HCT116 (cell line): ENCODE results near the gene CDC42BPA.

ENCODE experiments used
- CEBPB ChIP-seq: IDR thresholded peaks from 2 replicates; pipeline ENCODE4 v1.6.1; 2012; ENCODE audit warnings: low read depth
- EZH2phosphoT487 ChIP-seq: fragments of 200-600 bp; IDR thresholded peaks from 2 replicates; pipeline ENCODE4 v1.6.1; 2018; ENCODE audit warnings: antibody characterized with exemption, borderline replicate concordance
- FOSL1 ChIP-seq: IDR thresholded peaks from 2 replicates; pipeline ENCODE4 v1.6.1; 2012; ENCODE audit warnings: low read depth
- ZNF274 ChIP-seq: fragments of 200-500 bp; sonication (Bioruptor generic); IDR thresholded peaks from 2 replicates; pipeline ENCODE4 v1.6.1; 2014; ENCODE audit warnings: mild to moderate bottlenecking, low read depth, low read length, inconsistent platforms
- TF ChIP-seq, protein P1 (sequence below): IDR thresholded peaks from 2 replicates; pipeline ENCODE4 v1.6.1; 2012; ENCODE audit warnings: low read depth
- TF ChIP-seq, protein P2 (sequence below), 3 experiments: fragments of 200-600 bp in 1 of 3; sonication (generic) in 1 of 3; IDR thresholded peaks in 2 of 3; conservative IDR thresholded peaks in 1 of 3; 2 replicates each; pipeline ENCODE4 v1.5.1; 2012 to 2017; ENCODE audit warnings: low read depth in 2 of 3, low read length in 2 of 3, antibody characterized with exemption in 1 of 3, borderline replicate concordance in 1 of 3, control low read depth in 1 of 3, mild to moderate bottlenecking in 1 of 3, mixed read lengths in 1 of 3, mixed run types in 1 of 3, moderate library complexity in 1 of 3; ENCODE audit not compliant: insufficient read depth in 1 of 3

GRCh38 chr1:227311389-227312001, 6.8 kb downstream of the CDC42BPA start:
- TF ChIP-seq, protein P1, sequence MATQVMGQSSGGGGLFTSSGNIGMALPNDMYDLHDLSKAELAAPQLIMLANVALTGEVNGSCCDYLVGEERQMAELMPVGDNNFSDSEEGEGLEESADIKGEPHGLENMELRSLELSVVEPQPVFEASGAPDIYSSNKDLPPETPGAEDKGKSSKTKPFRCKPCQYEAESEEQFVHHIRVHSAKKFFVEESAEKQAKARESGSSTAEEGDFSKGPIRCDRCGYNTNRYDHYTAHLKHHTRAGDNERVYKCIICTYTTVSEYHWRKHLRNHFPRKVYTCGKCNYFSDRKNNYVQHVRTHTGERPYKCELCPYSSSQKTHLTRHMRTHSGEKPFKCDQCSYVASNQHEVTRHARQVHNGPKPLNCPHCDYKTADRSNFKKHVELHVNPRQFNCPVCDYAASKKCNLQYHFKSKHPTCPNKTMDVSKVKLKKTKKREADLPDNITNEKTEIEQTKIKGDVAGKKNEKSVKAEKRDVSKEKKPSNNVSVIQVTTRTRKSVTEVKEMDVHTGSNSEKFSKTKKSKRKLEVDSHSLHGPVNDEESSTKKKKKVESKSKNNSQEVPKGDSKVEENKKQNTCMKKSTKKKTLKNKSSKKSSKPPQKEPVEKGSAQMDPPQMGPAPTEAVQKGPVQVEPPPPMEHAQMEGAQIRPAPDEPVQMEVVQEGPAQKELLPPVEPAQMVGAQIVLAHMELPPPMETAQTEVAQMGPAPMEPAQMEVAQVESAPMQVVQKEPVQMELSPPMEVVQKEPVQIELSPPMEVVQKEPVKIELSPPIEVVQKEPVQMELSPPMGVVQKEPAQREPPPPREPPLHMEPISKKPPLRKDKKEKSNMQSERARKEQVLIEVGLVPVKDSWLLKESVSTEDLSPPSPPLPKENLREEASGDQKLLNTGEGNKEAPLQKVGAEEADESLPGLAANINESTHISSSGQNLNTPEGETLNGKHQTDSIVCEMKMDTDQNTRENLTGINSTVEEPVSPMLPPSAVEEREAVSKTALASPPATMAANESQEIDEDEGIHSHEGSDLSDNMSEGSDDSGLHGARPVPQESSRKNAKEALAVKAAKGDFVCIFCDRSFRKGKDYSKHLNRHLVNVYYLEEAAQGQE, result no peak
- TF ChIP-seq CEBPB (no peak), EZH2phosphoT487 (no peak), ZNF274 (no peak), FOSL1 (no peak)
- TF ChIP-seq, protein P2, sequence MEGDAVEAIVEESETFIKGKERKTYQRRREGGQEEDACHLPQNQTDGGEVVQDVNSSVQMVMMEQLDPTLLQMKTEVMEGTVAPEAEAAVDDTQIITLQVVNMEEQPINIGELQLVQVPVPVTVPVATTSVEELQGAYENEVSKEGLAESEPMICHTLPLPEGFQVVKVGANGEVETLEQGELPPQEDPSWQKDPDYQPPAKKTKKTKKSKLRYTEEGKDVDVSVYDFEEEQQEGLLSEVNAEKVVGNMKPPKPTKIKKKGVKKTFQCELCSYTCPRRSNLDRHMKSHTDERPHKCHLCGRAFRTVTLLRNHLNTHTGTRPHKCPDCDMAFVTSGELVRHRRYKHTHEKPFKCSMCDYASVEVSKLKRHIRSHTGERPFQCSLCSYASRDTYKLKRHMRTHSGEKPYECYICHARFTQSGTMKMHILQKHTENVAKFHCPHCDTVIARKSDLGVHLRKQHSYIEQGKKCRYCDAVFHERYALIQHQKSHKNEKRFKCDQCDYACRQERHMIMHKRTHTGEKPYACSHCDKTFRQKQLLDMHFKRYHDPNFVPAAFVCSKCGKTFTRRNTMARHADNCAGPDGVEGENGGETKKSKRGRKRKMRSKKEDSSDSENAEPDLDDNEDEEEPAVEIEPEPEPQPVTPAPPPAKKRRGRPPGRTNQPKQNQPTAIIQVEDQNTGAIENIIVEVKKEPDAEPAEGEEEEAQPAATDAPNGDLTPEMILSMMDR (IDR thresholded peaks at IDR 0.05 in 2 of 3, conservative IDR thresholded peaks at IDR 0.05 in 1 of 3; ENCODE audit: borderline replicate concordance in 1 of 3, insufficient read depth in 1 of 3, low read depth in 2 of 3, low read length in 2 of 3), result no peak
